Measurements from ENCODE around the gene SMTN.

GRCh38 chr22:31139066-31139465 lies 57.9 kb downstream of the SMTN start:
- TF ChIP-seq, protein P1, sequence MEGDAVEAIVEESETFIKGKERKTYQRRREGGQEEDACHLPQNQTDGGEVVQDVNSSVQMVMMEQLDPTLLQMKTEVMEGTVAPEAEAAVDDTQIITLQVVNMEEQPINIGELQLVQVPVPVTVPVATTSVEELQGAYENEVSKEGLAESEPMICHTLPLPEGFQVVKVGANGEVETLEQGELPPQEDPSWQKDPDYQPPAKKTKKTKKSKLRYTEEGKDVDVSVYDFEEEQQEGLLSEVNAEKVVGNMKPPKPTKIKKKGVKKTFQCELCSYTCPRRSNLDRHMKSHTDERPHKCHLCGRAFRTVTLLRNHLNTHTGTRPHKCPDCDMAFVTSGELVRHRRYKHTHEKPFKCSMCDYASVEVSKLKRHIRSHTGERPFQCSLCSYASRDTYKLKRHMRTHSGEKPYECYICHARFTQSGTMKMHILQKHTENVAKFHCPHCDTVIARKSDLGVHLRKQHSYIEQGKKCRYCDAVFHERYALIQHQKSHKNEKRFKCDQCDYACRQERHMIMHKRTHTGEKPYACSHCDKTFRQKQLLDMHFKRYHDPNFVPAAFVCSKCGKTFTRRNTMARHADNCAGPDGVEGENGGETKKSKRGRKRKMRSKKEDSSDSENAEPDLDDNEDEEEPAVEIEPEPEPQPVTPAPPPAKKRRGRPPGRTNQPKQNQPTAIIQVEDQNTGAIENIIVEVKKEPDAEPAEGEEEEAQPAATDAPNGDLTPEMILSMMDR (IDR thresholded peaks at IDR 0.05): no peak
- TF ChIP-seq POLR2A (IDR thresholded peaks at IDR 0.05) (no peak), EP300 (IDR thresholded peaks at IDR 0.05) (no peak)

Measured in tibial nerve (tissue), 4 donors.